Activated CD8-positive, alpha-beta memory T cell treated with anti-CD3 and anti-CD28 coated beads, Interleukin-2, amount 10 ng/mL, durations not matched to agents 7 days and 5 days (primary cell): ENCODE results near the gene CD47. TPM values are rescaled to one million over a fixed set of nuclear protein-coding genes. Genes with fewer than 3 reads are reported as not detected.

Experiments
- ATAC-seq: fragments of 150-1000 bp; cut with Tn5 transposase; one replicate; pipeline ENCODE4 v1.10.0; 2021; ENCODE audit warnings: moderate library complexity
- CTCF ChIA-PET: fragments of 350-600 bp; sonication (Branson Sonifier 250); formaldehyde crosslinking; loops from one replicate; lab custom pipeline; 2021; ENCODE audit warnings: antibody characterized with exemption; lab: Charles Lee
- DNase-seq: peaks from one replicate; pipeline ENCODE4 v3.0.0-alpha.2; 2020
- H3K27ac Mint-ChIP-seq: one replicate; pipeline ENCODE4 v1.8.0; 2021; ENCODE audit warnings: mild to moderate bottlenecking, mixed read lengths
- H3K27me3 Mint-ChIP-seq: one replicate; pipeline ENCODE4 v1.8.0; 2021; ENCODE audit warnings: mixed read lengths
- H3K36me3 Mint-ChIP-seq: one replicate; pipeline ENCODE4 v1.8.0; 2021; ENCODE audit warnings: mild to moderate bottlenecking, mixed read lengths
- H3K4me1 Mint-ChIP-seq: one replicate; pipeline ENCODE4 v1.8.0; 2021; ENCODE audit warnings: mixed read lengths
- H3K4me3 Mint-ChIP-seq: one replicate; pipeline ENCODE4 v1.8.0; 2021; ENCODE audit warnings: mild to moderate bottlenecking, moderate library complexity, mixed read lengths
- H3K9me3 Mint-ChIP-seq: one replicate; pipeline ENCODE4 v1.8.0; 2022; ENCODE audit warnings: low read depth, mixed read lengths
- total RNA-seq, 2 experiments: library from RNA; stranded (reverse); gene quantifications; one replicate each; pipeline ENCODE4 v1.2.3, GENCODE V29; 2021

CD47 gene
- total RNA-seq, 2 experiments from 2014 or later, result 111 to 133 TPM

DNA sequence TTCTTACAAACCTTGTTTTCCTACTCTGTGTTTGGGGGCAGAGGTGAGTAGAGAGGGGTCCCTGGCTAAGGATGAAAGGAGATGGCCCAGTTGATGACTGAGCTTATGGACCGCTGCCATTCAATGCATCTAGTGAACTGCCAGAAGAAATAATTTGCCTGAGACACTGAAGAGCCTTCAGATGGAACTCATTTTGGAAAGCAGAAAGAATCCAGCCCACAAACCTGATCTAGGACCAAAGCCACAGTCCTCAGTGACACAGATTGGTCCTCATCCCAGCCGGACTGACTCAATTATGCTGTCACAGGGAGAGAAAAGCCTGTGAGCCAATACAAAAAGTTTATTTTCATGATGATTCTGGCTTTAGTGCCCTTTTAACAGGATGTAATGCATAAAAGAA, 82.7 kb downstream of the CD47 start:
- Mint-ChIP-seq H3K36me3 (no peaks in the 10 kb centered on the region), H3K9me3 (no peaks in the 10 kb centered on the region), H3K4me3 (no peak overlapping the region), H3K4me1 (peaks cover 6% of the 10 kb centered on the region), H3K27me3 (peaks cover 10% of the 10 kb centered on the region), H3K27ac (no peak overlapping the region)
- CTCF ChIA-PET, result no interaction called here
- DNase-seq (no peak), ATAC-seq (no peak)

DNA sequence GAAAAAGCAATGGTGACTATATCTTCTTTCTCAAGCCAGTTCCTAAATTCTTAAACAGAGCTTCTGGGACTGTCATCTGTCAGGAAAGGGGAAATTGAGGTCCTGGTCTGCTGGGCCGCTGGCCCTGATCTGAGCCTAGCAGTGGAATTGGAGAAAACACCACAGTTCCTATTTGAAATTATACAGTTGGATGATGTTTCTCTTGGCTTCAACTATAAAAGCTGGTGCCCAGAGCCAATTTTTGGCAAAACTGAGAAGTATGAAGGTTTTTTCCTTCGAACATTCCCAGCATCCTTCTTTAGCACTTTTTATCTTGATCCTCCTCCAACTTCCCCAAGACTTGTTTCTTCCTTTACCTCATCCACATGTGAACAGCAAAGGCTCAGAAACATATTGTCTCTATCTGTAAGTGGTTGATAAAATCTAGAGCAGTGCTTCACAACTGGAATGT, 83.9 kb downstream of the CD47 start:
- DNase-seq (no peak), ATAC-seq (no peak)
- CTCF ChIA-PET, result no interaction called here
- Mint-ChIP-seq H3K9me3 (no peaks in the 10 kb centered on the region), H3K27ac (no peak overlapping the region), H3K36me3 (no peaks in the 10 kb centered on the region), H3K27me3 (peaks cover 10% of the 10 kb centered on the region), H3K4me1 (peaks cover 5% of the 10 kb centered on the region), H3K4me3 (no peak overlapping the region)

DNA sequence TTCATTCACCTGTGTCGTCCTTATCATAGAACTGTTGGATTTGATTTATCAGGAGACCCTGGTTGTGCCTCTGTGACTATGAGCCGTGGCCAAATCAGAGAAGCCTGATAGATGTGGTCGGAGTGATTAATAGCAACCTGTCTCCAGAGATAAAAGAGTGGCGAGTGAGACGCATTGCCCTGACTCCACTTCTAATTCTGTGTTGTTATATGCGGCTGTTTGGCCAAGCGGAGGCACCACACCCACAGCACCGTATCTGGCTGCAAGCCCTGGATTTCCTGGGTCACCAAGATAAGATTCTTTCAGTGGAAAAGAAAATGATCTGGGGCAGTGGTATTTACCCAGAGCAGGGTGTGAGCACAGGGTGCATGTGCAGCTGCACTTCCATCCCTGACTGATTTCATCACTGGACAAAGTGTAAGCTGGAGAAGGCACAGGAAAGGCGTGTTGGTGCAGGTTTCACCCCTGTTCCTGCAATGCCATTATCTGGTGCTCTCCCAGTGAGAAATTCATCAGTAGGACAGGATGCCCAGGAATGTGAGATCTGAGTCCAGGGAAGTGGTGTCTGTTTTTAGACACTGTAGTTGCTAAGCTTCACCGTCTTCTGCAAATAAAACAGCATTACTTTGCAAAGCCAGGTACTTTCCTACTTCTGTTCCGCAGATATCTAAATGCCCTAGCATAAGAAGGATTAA, 84.6 kb downstream of the CD47 start:
- Mint-ChIP-seq H3K4me1 (peaks cover 2% of the 10 kb centered on the region), H3K9me3 (no peaks in the 10 kb centered on the region), H3K4me3 (no peak overlapping the region), H3K36me3 (no peaks in the 10 kb centered on the region), H3K27ac (no peak overlapping the region), H3K27me3 (peaks cover 10% of the 10 kb centered on the region)
- DNase-seq (no peak), ATAC-seq (no peak)
- CTCF ChIA-PET, result no interaction called here

DNA sequence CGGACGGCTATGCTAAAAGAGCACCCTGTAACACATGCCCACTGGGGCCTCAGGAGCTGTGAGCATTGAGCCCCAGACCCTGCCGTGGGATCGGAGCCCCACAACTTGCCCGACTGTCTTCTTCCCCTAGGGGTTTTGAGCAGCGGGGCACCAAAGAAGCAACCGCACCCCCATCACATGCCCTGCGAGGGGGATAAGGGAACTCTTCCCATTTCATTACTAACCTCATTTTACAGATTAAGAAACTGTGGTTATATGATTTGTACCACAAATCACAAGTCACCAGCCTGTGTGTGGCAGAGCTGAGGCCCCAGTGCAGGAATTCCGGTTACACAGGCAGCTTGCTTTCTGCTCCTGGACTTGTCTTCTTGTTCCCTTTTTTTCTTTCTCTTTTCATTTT, 86.2 kb downstream of the CD47 start:
- peaks cover 2% of the 10 kb centered on the region for H3K4me1 Mint-ChIP-seq
- H3K9me3 Mint-ChIP-seq, result no peaks in the 10 kb centered on the region
- no peak overlapping the region for H3K27ac Mint-ChIP-seq
- H3K4me3 Mint-ChIP-seq, result no peak overlapping the region
- CTCF ChIA-PET, result no interaction called here
- H3K27me3 Mint-ChIP-seq, result peaks cover 8% of the 10 kb centered on the region
- peaks cover 2% of the 10 kb centered on the region for H3K36me3 Mint-ChIP-seq
- no peak for DNase-seq
- ATAC-seq, result no peak

DNA sequence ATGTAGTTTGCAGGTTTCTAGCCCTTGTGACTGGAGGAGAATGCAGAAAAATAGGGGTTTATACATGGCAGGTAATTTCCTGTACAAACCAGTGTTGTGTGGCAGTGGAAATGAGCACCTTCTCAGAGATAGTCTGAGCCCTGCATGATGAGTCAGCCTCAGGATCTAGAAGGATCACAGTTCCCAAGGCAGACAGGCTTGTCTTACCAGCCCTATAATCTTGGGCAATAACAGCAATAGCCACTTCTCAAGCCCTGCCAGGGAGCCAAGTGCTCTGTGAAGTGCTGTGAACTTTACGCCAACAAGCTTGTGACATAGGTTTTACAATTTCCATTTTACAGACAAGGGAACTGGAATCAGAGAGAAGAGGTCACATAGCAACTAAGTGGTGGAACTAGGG, 89.4 kb downstream of the CD47 start:
- CTCF ChIA-PET, result no interaction called here
- peaks cover 2% of the 10 kb centered on the region for H3K36me3 Mint-ChIP-seq

DNA sequence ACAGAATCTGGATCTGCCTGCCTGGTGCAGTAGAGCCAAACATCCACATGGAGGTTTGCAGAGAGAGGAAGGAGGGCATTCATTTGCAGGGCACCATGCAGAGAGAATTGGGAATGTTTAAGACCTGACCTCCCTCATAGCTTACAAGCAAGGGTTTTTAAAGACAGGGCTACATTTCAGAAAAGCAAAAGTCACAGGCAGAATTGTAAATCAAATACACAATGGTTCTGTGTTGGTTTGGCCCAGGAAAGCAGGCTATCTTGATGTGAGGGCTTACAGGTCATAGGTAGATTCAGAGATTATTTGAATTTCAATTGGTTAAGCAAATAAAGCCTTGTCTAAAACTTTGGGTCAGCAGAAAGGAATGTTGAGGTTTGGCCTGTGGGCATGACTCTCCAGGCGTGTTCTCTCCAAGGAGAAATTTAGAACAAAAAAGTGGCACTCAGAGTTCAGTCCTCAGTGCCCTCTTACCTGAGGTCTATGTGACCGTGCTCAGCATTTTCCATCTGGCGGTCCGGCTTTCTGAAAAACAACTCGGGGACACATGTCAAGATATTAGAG, 91.5 kb downstream of the CD47 start:
- Mint-ChIP-seq H3K9me3 (no peaks in the 10 kb centered on the region), H3K27me3 (peaks cover 3% of the 10 kb centered on the region), H3K27ac (no peak overlapping the region), H3K36me3 (peaks cover 2% of the 10 kb centered on the region), H3K4me3 (no peak overlapping the region), H3K4me1 (no peaks in the 10 kb centered on the region)
- CTCF ChIA-PET, result no interaction called here
- ATAC-seq (no peak), DNase-seq (no peak)

More for the DNA sequence above, 89.4 kb downstream of the CD47 start:
- ATAC-seq (no peak), DNase-seq (no peak)
- peaks cover 2% of the 10 kb centered on the region for H3K4me1 Mint-ChIP-seq
- no peak overlapping the region for H3K4me3 Mint-ChIP-seq
- peaks cover 2% of the 10 kb centered on the region for H3K27me3 Mint-ChIP-seq
- H3K27ac Mint-ChIP-seq, result no peak overlapping the region
- no peaks in the 10 kb centered on the region for H3K9me3 Mint-ChIP-seq

DNA sequence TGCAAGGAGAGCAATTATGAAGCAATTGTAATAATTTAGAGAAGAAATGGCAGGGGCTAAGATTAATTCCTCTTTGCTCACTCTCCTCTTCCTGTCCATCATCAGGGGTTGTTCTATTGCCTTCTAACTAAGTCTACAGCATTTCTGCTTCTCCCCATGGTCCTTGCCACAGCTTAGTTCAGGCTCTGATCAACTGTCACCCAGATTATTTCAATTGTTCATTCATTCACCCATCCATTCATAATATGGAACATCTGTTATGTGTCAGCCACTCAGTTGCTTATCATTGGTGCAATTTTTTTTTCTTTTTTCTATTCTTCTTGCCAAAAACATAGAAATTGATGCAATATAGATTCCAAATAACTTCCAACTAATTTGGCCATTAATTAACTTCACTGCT, 93.2 kb downstream of the CD47 start:
- CTCF ChIA-PET, result no interaction called here
- Mint-ChIP-seq H3K36me3 (peaks cover 2% of the 10 kb centered on the region), H3K27ac (no peak overlapping the region), H3K27me3 (peaks cover 4% of the 10 kb centered on the region), H3K4me3 (no peak overlapping the region), H3K9me3 (no peaks in the 10 kb centered on the region), H3K4me1 (no peaks in the 10 kb centered on the region)
- no peak for DNase-seq
- ATAC-seq, result no peak

DNA sequence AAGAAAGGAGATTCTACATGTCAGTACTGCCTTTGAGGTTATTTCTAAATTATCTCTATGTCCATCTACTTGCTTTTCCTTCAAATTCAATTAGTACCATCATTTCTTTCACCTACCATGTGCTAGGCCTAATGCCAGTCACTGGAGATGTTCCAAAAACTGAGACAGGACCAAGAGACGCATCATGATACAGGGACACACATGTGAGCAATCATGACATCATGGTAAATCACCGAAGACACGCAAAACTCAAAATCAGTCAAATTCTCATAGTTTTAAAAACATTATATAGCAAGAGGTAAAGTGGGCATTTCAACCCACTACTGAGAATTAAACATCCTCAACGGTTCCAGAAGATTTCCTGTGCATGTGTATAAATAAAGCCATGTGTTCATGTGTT, 95.0 kb downstream of the CD47 start:
- no peak for ATAC-seq
- Mint-ChIP-seq H3K4me1 (no peaks in the 10 kb centered on the region), H3K27me3 (peaks cover 4% of the 10 kb centered on the region), H3K9me3 (no peaks in the 10 kb centered on the region), H3K27ac (no peak overlapping the region), H3K36me3 (peaks cover 1% of the 10 kb centered on the region), H3K4me3 (no peak overlapping the region)
- no peak for DNase-seq
- CTCF ChIA-PET, result no interaction called here

DNA sequence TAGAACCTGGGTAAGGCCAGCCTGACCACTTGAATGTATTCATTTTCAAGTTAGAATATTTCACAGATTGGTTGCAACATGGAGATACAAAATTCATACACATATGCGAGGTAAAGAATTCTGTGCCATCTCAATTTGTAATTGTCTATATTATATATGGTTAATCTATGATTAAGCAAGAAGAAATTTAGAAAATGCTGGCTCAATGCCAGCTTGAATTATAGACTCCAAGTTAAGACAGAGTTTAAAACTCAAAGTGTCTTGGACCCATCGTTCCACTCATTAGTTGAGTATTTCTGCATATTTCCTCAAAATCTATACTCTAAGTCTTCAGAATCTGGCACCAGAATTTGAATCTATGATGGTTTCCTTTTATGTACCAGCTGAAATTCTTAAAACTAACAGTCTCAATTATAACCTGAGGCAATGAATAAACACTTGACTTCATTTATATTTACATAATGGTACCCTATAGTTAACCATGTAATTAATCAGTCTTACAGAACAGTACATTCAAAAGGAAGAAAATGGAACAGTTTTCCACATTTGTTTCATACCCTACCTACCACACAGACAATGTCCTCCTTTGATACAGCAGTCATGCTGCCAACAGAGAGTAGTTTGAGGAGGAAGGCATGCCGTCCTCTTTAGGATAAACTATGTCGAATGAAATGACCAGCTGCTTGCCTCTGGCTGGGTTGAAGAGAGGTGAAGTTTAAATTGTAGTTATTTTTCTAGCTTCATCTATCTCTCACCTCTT, 95.7 kb downstream of the CD47 start:
- no peaks in the 10 kb centered on the region for H3K4me1 Mint-ChIP-seq
- no peaks in the 10 kb centered on the region for H3K36me3 Mint-ChIP-seq

DNA sequence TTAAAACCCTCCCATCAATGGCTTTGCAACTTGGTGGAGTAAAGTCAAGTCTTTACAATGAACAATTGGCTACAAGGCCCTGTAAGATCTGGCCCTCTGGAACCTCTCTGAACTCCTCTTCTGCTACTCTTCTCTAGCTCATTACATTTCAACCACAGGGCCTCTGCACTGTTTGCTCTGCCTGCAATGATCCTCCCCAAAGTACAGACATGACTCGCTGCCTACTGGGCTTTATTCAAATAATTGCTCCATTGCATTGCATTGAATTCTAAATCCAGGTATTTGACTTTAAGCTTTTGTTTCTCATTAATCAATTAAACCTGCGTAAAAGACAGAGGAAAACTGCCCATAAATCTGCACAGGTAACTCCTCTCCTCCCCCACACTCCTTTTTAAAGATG, 96.7 kb downstream of the CD47 start:
- Mint-ChIP-seq H3K9me3 (no peaks in the 10 kb centered on the region), H3K36me3 (no peaks in the 10 kb centered on the region), H3K4me3 (no peak overlapping the region), H3K27me3 (peaks cover 4% of the 10 kb centered on the region), H3K4me1 (peaks cover 2% of the 10 kb centered on the region), H3K27ac (no peak overlapping the region)
- ATAC-seq, result no peak
- CTCF ChIA-PET, result no interaction called here
- no peak for DNase-seq

More for the DNA sequence above, 95.7 kb downstream of the CD47 start:
- Mint-ChIP-seq H3K4me3 (no peak overlapping the region), H3K27me3 (peaks cover 4% of the 10 kb centered on the region), H3K27ac (no peak overlapping the region), H3K9me3 (no peaks in the 10 kb centered on the region)
- no peak for DNase-seq
- CTCF ChIA-PET, result no interaction called here
- ATAC-seq, result no peak

DNA sequence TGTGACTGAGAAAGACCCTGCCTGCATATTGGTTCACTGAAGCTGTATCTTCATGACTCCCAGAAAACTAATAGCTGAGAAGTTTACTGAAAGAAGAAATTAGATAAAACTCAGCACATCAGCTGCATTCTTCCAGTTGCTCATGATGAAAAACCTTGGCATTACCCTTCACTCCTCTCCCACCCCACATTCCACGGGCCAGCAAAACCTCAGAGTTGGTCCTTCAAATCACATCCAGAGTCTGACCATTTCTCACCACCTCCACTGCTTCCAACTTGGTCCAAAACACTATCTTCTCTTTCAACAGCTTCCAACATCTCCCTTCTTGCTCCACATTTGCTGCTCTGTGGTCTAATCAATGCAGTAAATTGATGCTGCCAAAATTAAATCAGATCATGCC, 97.1 kb downstream of the CD47 start:
- ATAC-seq (no peak), DNase-seq (no peak)
- Mint-ChIP-seq H3K27me3 (peaks cover 4% of the 10 kb centered on the region), H3K27ac (no peak overlapping the region), H3K9me3 (no peaks in the 10 kb centered on the region), H3K4me3 (no peak overlapping the region), H3K4me1 (peaks cover 6% of the 10 kb centered on the region), H3K36me3 (no peaks in the 10 kb centered on the region)
- CTCF ChIA-PET, result no interaction called here
